ENCODE data around the gene AATK. TPM values are rescaled to one million over a fixed set of nuclear protein-coding genes. Genes with fewer than 3 reads are reported as not detected.
A peak's percentile ranks its signal among the peaks of the same experiment; 100 is the strongest.

Gene AATK
- total and polyA plus RNA-seq, 9 of the 15 experiments (the other 6 are each of a cell fraction or from before 2014, with no cell fraction given): 0.11 to 0.55 (median 0.38) TPM; not detected in 5

GRCh38 chr17:81169870-81170309 is 3.9 kb upstream of the AATK start:
- TF ChIP-seq ASH1L (IDR thresholded peaks at IDR 0.05; ENCODE audit: borderline replicate concordance, low read depth, partially characterized antibody): no peak
- 0 out of 4 replicates have a peak, but pooled peaks of 1 of the 2 experiments have one; percentile 25 for TF ChIP-seq KDM1A (IDR thresholded peaks at IDR 0.05)
- TF ChIP-seq PHF20 (IDR thresholded peaks at IDR 0.05; ENCODE audit: partially characterized antibody): peak; percentile 65
- TF ChIP-seq ELF4 (CRISPR knock-in tag; IDR thresholded peaks at IDR 0.05): 0 out of 2 replicates have a peak, but pooled peaks have one; percentile 20
- TF ChIP-seq MYBL2 (IDR thresholded peaks at IDR 0.05; ENCODE audit: low read depth): no peak
- peak; percentile 43; the same call in 1 of the 2 replicates for TF ChIP-seq MYBL2 (CRISPR knock-in tag; IDR thresholded peaks at IDR 0.05; ENCODE audit: borderline replicate concordance)
- TF ChIP-seq NFRKB (IDR thresholded peaks at IDR 0.05; ENCODE audit: low read depth): 0 out of 2 replicates have a peak, but pooled peaks have one; percentile 41
- ATAC-seq: no peak
- Histone ChIP-seq H3K4me1 (replicated peaks in 1 of 2; ENCODE audit: control insufficient read depth in 2 of 2, insufficient read depth in 2 of 2, low read length in 2 of 2) (peaks cover 0 to 27% of the 10 kb centered on the region in 2 experiments; a peak in 3 of 5 replicates), H3K27ac (ENCODE audit: extremely low read depth, low read depth, low read length) (no peak overlapping the region), H3K4me3 (no peak overlapping the region), H3K79me2 (ENCODE audit: control insufficient read depth, insufficient read depth, low read length) (no peaks in the 10 kb centered on the region), H4K20me1 (replicated peaks; ENCODE audit: control insufficient read depth, insufficient read depth, low read length) (0 out of 2 replicates have a peak, but pooled peaks cover 5% of the 10 kb centered on the region), H3K9me3 (replicated peaks; ENCODE audit: control insufficient read depth, insufficient read depth, low read depth, low read length) (no peaks in the 10 kb centered on the region; the same call in none of the 2 replicates), H3K36me3 (ENCODE audit: control insufficient read depth, insufficient read depth, low read length) (no peaks in the 10 kb centered on the region), H3K27me3 (ENCODE audit: control insufficient read depth in 2 of 2, insufficient read depth in 2 of 2, low read length in 2 of 2) (peaks cover 8 to 49% of the 10 kb centered on the region in 2 experiments; a peak in 3 of 5 replicates), H3K9me1 (ENCODE audit: control insufficient read depth, insufficient read depth, low read length) (no peaks in the 10 kb centered on the region), H3K4me2 (ENCODE audit: insufficient read depth, low read length) (no peak overlapping the region), H3K9ac (ENCODE audit: insufficient read depth in 1 of 2, low read depth in 2 of 2, low read length in 2 of 2) (no peak overlapping the region), H2AFZ (ENCODE audit: low read depth, low read length) (no peak overlapping the region)
- in situ Hi-C loops (cut with MboI): no loop called here
- no peak for FAIRE-seq
- ChIA-PET CTCF (ENCODE audit: low intra/inter-chr PET ratio) (no interaction called here), POLR2A (no interaction called here)
- intact Hi-C loops (cut with micrococcal nuclease): no loop called here
- DNase-seq (ENCODE audit: extremely low read depth in 1 of 4, low spot score in 3 of 4): no peak
- WGBS (ENCODE audit: insufficient coverage, low coverage, missing lambda C conversion rate): 20% methylated on average over 3 of the region's 3 CpGs
- BruUV-seq (replicated peaks): no TSS peak
